D341Med (cell line): Measurements from ENCODE around the gene PBX4.

Experiments
- DNase-seq: peaks from one replicate; pipeline ENCODE4 v3.0.0; 2012; ENCODE audit warnings: low spot score

PBX4 gene

DNA sequence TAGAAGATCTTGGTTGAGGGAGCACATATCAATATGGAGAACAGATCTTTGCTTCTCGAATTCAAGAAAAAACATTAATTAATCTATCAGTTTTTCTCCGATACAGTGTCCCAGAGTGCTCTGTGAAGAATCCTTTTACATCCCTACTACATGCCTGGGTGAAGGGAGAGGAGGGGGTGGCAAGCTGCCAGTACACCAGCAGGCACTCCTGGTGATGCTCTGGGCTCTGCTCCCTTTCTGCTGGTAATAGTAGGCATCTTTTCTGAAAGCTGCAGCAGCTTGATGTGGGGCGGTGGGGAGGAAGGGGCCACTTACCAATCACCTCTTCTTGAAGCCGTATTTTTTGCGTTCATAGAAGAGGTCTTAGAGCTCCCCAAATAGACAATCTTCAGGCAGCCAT, 30.7 kb downstream of the PBX4 start:
- no peak for DNase-seq

DNA sequence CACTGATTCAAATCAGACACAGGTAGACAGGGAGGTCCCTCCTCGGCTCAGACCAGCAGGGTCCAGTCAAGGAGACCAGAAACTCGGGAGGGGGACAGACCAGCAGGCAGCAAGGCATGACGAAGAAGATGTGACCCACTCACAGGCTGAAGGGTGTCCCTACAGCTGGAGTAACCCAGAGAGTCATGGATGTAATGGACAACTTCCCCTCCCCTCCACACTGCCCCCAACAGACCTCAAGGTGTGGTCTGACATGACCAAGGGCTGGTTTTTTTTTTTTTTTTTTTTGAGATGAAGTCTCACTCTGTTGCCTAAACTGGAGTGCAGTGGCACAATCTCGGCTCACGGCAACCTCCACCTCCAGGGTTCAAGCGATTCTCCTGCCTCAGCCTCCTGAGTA, 34.1 kb downstream of the PBX4 start:
- DNase-seq: no peak

DNA sequence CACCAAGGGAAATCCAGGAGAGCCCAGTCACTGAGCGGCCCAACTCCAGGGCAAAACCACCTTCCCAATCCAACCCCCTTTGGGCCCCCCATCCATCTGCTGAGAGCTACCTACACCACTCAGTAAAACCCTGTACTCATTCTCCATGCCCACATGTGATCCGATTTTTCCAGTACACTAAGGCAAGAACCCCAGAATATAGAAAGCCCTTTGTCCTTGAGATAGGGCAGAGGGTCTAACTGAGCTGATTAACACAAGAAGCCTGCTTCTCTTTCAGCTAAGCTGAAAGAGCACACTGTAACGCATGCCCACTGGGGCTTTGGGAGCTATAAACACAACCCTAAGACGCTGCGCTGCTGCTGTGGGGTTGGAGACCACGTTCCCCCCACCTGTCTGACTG, 36.0 kb downstream of the PBX4 start:
- no peak for DNase-seq

DNA sequence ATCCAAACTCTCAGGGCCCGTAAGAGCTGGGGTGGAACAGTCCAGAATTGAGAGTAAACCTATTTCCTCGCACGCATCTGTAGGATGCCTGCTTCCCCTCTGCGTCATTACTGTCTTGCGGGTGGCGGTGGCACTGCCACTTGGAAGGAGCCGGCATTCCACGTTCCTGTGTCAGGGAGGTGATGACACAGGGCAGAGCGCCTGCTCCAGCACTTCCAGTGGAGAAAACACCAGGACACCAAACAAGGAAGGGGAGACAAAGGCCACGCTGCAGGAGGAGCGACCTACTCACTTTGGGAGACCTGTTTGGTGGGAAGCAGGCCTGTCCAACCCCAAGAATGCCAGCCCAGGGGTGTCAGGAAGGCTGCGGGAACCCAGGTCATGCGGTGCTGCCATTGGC, 37.1 kb downstream of the PBX4 start:
- DNase-seq: no peak

DNA sequence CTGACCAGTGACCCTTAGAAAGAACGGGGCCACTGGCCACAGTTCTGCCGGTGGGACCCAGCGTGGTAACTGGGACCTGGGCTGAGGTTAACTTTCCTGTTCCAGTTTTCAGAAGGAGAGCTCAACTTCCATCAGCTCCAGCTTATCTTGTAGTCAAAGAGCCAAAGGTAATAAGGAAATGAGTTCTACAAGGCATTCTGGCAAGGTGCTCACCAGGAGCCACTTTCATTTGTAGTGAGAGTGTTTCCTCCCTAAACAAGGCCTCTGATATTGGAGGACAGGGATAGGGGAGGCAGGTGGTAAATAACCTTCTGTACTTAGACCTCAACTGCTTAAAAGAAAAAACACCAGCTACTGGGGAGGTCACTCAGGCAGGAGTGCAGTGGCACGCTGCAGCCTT, 38.1 kb downstream of the PBX4 start:
- no peak for DNase-seq

DNA sequence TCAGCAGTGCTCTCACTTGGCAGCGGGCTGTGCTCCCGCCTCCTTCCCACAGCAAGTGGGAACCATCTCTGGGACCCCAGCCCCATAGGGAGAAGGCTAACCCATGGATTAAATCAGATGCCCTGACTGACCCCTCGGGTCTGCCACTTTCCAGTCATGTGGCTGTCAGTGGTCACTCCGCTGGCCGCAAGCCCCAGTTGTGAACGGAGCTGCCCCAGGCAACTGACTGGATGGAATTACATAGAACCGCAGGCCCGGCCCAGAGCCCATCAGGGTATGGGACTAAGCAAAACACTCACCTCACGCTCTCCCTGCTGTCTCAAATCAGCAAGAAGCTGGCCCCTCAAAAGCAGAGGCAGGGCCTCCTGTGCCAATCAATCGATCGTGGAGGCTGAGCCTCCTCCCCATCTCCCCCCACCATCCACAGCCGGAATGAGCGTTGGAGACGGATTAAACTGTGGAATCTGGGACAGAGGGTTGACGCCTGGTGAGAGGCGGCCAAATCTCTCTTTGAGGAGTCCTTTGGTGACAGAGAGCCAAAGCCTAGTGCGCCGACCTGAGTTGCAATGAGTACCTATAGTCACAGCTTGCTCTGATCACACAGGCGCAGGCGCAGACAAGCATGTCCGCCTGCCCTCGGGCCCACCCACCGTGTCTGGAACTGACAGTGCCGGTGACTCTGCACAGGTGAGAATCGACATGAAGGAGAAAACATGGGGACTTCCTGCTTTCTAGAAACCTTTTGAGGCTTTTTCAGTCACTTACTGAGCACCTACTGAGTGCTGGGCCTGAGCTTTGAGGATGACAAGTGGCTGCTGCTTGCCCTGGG, 38.7 kb downstream of the PBX4 start:
- no peak for DNase-seq

DNA sequence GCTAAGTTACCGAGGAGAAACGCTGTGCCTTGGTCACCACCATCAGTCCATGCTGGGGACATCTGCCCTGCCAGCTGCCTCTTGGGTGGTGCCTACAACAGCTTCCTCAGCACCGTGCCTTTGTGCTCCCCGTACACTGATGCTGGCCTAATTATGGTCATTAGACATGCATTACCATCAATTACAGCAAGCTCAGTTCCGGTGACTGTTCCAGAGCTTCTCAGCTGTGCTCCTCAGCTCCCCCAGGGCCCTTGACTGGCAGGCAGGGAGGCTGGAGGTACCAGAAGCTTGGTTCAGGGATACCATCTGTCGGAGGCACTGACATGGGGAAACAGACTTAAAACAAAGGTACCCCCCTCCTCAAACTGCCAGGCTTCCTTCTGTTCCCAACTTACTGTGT, 40.2 kb downstream of the PBX4 start:
- DNase-seq: no peak

DNA sequence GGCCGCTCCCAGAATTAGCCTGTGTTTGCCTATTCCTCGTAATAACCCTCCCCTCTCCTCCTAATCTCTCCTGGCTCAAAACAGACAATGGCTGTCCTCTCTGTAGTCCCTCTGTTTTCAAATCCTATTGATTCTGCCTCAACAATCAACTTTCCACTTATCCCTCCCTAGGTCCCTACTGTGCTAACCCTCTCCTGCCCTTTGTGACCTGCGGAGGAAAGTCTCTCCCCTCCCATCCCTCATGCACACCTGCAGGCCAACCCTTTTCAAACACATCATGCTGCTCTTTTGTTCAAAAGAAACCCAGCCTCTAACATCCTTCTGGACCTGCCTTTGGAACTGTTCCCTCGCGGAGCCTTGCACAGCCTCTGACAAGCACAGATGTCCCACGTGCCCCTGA, 43.1 kb downstream of the PBX4 start:
- DNase-seq: no peak

DNA sequence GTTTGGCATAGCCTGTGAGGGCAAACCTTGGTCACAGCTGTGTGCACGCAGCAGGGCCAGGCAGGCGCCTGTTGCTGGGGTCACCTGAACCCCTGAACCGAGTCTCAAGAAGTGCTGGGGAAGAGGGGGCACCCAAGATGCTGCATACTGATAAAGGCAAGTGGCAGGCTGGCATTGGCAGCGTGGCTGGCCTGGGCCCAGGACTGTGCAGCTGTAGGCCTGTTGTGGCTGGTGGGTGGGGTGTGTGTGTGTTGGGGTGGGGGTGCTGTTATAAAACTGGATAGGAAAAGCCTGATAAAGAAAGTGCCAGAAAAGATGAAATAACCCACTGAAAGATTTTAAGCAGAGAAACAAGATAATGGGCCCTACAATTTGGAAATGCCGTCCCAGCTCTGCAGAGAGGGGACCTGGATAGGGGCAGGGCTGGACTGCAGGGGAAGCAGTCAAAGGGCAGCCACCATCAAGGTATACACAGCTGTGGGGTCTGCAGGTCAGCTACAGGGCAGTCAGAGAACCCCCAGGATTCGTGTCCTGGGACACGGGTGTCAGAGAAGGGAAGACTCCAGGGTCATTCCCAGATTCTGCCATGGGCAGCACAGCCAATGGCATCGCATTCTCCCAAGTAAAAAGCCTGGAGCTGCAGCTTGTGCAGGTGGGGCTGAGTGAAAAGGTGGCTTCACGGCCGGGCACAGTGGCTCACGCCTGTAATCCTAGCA, 47.3 kb downstream of the PBX4 start:
- DNase-seq: no peak

DNA sequence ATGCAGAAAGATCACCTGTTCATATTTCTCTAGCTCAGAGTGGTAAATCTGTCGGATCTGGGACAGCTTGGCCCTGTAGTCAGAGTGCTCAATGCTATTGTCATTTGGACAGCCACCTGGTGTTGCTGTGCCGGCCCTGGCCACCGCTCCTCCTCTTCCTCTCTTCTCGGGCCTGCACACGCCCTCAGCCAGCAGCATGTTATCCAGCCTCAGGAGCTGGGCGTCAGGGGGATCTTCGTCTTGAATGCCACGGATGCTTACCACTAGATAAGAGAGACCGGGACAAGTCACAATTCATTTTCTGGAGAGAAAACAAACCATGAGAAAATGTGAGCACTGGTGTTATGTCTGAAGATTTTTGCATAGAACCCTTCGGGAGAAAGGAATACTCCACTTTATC, 47.9 kb downstream of the PBX4 start:
- no peak for DNase-seq

DNA sequence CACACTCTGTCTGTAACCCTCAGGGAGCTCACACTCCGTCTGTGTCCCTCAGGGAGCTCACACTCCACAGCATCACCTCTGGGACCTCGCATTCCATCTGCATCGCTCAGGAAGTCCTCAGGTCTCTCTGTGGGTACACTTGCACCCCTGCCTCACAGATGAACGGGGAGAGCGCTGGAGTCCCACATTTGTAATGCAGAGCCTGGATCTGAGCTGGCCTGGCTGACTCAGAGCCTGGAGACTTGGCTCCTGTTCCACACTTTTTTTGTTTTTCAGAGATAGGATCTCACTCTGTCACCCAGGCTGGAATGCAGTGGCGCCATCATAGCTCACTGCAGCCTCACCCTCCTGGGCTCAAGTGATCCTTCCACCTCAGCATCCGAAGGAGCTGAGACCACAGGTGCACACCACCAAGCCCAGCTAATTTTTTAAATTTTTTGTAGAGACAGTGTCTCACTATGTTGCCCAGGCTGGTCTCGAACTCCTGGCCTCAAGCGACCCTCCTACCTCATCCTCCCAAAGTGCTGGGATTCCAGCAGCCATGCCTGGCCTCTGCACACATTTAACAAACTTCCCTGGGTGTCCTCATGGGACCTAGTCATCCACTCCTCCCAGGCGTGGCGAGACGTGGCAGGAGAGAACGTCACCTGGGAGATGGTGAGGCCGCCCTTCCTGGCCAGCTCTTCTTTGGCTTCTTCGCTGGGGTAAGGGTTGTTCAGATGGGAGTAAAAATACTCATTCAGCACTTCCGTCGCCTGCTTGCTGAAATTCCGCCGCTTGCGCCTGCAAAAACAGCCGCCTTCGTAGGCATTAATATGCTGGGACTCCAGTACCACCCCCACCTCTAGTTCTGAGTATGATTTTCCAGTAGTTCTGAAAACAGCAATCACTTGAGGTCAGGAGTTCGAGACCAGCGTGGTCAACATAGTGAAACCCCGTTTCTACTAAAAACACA, 49.4 kb downstream of the PBX4 start:
- no peak for DNase-seq

DNA sequence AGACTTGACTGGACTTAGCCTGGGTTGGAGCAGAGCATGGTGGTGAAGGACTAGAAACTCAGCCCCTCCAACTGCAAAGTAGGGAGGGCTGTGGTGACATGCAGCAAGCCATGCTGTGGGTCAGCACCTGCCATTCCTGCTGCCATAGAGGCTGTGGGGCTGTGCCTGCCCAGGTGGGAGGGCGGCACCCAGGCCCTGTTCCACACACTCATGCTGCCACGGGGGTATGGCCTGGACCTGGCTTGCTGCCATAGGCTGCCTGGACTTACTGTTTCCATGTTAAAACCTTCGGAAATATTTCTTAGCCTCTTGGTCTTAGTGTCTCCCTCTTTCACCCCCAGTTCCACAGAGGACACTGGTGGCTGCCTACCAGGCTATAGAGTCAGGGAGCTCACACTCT, 51.1 kb downstream of the PBX4 start:
- DNase-seq: no peak

DNA sequence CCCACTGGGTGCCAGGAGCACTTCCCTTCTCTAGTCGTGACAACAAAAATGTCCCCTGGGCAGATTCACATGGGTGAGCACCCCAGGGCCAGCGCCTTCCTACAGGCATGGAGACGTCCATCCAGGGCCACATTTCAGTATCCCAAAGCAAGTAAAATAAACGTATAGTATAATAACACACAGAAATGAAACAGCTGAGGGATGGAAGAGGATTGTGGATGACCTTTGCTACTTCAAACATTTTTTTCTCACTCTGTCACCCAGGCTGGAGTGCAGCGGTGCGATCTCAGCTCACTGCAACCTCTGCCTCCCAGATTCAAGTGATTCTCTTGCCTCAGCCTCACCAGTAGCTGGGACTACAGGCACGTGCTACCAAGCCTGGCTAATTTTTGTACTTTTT, 52.2 kb downstream of the PBX4 start:
- no peak for DNase-seq

DNA sequence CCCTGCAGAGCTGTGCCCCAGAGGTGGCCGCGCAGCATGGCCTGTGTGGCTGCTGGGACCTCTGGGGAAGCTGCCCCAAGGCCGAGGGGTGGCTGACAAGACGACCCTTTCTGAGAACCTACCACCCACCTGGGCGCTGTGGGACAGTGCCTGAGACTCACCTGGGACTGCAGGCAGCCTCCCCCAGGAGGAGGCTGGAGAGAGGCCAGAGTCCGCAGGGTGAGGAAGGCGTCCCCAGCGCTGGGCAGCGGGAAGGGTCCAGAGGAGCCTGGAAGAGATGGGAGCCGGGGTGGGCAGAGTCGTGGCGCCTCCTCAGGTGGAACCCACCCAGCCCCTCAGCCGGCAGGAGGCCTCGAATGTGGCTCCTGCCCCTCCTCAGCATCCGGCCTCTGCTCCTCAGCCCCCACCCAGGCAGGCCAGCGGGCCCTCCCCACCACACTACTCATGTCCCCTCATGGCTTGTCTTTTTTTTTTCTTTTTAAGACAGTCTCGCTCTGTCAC, 55.1 kb downstream of the PBX4 start:
- DNase-seq: no peak

DNA sequence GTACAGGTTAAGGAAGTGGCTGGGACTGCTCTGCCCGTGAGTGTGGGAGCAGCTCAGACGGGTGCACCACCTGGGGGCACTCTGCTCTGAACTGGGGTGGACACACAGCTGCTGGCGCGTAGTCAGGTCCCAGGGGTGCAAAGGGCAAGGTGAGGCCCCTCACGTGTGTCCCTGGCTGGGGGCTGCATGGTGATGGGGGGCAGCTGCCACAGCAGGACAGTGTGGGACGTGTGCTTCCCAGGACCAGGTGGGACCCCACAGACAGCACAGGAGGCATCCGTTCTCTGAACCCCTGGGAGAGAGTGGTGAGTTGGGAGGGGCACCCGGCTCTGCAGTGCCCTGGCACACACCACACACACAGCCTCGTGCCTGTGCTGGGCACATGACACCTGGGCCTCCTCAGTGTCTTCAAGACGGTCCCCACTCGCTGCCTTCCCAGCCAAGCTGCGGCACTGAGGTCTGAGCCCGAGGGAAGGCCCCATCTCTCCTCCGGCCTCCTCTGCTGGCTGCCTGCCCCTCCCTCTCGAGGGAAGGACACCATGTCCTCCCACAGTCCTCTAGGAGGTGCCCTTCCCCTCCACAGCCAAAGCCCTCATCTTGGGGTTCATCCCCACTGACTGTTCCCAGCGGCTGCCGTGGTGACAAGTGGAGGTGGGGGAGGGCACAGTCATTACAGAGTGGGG, 55.7 kb downstream of the PBX4 start:
- DNase-seq: no peak

DNA sequence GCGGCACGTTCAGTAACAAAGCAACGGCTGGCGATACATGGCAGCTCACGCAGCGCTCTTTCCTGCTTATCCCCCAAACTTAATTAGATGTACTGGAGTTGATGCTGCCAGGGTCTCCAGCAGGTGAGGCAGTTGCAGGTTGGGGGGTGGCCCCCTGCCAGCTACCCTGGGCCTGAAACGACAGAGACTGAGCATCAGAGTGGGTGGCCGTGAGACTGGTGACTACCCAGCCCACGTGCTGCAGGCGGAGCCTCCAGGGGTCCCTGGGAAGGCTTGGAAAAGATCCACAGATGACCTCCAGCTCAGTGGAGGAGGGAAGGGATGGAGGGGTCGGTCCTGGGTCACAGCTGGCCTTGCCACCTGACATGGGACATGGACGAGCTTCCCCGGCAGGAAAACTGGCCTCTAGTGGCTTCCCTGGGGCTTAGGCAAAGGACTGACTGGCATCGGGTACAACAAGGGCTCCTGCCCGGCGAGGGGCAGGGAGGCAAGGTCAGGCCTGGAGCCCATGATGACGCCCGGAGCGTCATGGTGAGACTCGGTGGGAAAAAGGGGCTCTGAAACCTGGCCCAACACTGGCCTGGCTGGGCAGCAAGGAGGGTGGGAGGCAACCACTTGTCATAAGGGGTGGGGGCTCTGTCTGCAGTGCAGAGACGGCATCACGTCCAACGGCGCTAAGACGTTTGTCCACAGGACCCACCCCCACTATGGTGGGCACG, 56.4 kb downstream of the PBX4 start:
- no peak for DNase-seq

DNA sequence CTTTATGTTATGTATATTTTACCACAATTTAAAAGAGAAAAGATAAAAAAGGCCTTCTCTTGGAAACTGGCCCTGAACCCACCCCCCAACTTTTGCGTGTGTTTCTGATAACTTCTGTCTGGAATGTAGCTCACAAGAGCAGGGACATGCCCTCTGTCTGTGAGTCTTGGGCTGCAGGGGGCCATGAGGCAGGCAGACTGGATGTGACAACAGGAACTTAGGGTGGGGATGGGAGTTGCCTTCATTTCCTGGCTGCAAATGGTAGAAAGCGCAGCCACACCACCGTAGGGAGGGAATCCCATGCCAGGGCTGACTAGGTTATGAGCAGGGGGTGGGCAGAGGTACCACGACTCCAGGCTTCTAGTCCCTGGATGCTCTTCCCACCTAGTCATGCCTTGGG, 58.6 kb downstream of the PBX4 start:
- DNase-seq: no peak

DNA sequence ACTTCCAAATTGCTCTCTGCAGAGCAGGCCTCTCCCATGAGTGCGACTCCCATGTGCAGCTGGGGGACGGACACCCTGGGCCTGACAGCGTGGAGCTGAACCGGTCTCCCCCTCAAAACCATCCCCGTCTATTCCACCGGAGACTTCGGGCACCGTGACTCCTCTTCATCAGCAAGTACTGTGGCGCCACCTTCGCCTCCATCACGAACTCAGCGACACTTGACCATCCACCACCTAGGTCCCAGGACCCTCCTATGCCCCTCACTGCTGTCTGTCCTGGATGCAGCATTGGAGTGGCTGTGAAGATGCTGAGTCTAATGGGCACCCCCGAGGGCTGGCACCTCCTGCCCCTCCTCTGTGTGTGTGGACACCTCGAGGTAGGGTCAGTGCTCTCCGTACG, 59.9 kb downstream of the PBX4 start:
- no peak for DNase-seq

DNA sequence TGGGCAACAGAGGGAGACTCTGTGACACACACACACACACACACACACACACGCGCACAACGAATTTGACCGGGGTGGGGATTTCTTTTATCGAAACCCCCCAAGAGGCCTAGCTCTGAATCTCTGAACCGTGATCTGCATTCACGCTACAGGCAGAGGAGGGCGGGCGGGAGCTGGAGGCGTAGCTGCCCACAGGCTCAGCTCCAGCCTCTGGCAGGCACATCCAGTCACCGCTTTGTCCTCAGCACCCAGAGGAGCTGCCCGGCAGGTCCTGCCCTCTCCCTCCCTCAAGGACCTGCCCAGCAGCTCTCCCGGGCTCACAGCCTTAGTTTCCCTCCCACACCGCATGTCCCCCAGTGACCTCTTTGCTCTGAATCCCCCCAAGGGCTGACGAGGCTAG, 60.4 kb downstream of the PBX4 start:
- DNase-seq: no peak

DNA sequence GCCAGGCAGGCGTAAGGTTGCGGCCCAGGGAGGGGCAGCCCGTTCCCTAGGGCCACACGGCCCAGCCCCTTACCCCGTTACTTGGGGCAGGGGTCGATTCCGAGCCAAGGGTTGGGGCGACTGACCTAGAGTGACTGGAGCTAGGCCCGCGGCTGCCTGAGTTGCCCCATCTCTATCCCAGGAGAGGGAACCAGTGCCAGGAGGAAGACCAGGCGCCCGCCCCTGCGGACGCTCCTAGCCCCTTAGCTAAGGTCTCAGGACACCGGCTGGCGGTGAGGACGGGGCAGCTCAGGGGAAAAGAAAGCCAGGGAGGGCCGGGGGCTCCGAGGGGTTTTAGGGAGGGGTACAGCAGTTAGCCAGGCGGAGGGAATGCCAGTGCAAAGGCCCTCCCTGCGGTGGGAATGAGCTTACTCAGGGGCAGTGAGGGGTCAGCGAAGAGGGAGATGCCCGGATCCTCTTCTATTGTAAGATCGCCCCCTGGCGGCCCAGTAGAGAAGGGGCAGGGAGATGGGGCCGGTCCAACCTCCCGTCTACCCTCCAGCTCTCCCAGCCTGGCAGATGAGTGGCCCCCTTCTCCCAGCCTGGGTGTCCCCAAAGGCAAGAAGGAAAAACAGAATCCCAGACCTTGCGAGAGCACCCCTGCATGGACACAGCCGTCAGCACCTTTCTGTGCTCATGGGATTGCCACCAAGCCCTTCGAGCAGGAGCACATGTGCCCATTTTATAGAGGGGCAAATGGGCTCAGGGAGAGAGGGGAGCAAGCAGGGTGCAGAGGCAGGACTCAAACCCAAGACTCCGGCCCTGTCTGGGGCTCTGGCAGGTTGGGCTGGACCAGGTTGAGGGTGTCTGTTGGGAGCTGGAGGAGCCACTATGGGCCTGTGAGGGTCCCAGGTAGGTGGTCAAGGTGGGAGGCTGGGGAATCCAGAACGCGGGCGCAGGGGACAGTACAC, 64.1 kb downstream of the PBX4 start:
- peak; percentile 83 for DNase-seq
